GM19043 (cell line): ENCODE measurements around the gene BRK1.
"Not testable (repeated sequence)": the region's sequence is repeated elsewhere in the genome, so short reads cannot be mapped to it uniquely, and the experiment has no call there.

Experiments used
- ATAC-seq: cut with Tn5 transposase; IDR thresholded peaks from one replicate; pipeline ENCODE4 v1.9.1; 2021; ENCODE audit warnings: low read depth; ENCODE audit not compliant: unreplicated experiment

The BRK1 gene

GRCh38 chr3:10115326-10116137 lies at the start of gene BRK1:
BRK1 (plus strand) TSS chr3:10115675; CDS start chr3:10115702, 27 bp downstream.
- peak; percentile 94 for ATAC-seq

- not testable (repeated sequence) for ATAC-seq
Measured at GRCh38 chr3:10070077-10070476, 45.4 kb upstream of the BRK1 start.

GRCh38 chr3:10074666-10075065 lies 40.8 kb upstream of the BRK1 start:
- no peak for ATAC-seq

- no peak for ATAC-seq
Measured at GRCh38 chr3:10081871-10082270, 33.6 kb upstream of the BRK1 start.

GRCh38 chr3:10085738-10086137 lies 29.7 kb upstream of the BRK1 start:
- no peak for ATAC-seq

- ATAC-seq: no peak
Measured at GRCh38 chr3:10088256-10088655, 27.2 kb upstream of the BRK1 start.

GRCh38 chr3:10090179-10090578 lies 25.3 kb upstream of the BRK1 start:
- no peak for ATAC-seq

- not testable (repeated sequence) for ATAC-seq
Measured at GRCh38 chr3:10090774-10091173, 24.7 kb upstream of the BRK1 start.

- not testable (repeated sequence) for ATAC-seq
Measured at GRCh38 chr3:10091387-10091786, 24.1 kb upstream of the BRK1 start.

- no peak for ATAC-seq
Measured at GRCh38 chr3:10093678-10094077, 21.8 kb upstream of the BRK1 start.

GRCh38 chr3:10099041-10099440 lies 16.4 kb upstream of the BRK1 start:
- no peak for ATAC-seq

GRCh38 chr3:10106919-10107318 lies 8.6 kb upstream of the BRK1 start:
- no peak for ATAC-seq

GRCh38 chr3:10108091-10108490 lies 7.4 kb upstream of the BRK1 start, which contains the start of gene FANCD2OS:
FANCD2OS (minus strand) TSS chr3:10108255; CDS start chr3:10104774, 3,481 bp downstream.
- no peak for ATAC-seq

GRCh38 chr3:10116138-10116460 lies 624 bp downstream of the BRK1 start:
- ATAC-seq: no peak

GRCh38 chr3:10116928-10117327 lies 1.5 kb downstream of the BRK1 start:
- no peak for ATAC-seq

- ATAC-seq: no peak
Measured at GRCh38 chr3:10119376-10119775, 3.9 kb downstream of the BRK1 start.

- no peak for ATAC-seq
Measured at GRCh38 chr3:10121064-10121463, 5.6 kb downstream of the BRK1 start.

GRCh38 chr3:10122724-10123123 lies 7.2 kb downstream of the BRK1 start:
- ATAC-seq: no peak

- ATAC-seq: not testable (repeated sequence)
Measured at GRCh38 chr3:10135872-10136271, 20.4 kb downstream of the BRK1 start.

- no peak for ATAC-seq
Measured at GRCh38 chr3:10136426-10137005, 21.0 kb downstream of the BRK1 start.

- ATAC-seq: no peak
Measured at GRCh38 chr3:10137178-10137577, 21.7 kb downstream of the BRK1 start.

- ATAC-seq: no peak
Measured at GRCh38 chr3:10140996-10141546, 25.6 kb downstream of the BRK1 start.
